Renal cortex interstitium (tissue), 3 donors: ENCODE data around the gene SERPINE3. TPM values are rescaled to one million over a fixed set of nuclear protein-coding genes. Genes with fewer than 3 reads are reported as not detected.

Experiments
- polyA plus RNA-seq, 3 donors: library from polyadenylated mRNA; unstranded; fragments of 120-200 nt; gene quantifications; one replicate each; pipeline ENCODE4 v1.2.1, GENCODE V29; 2013; ENCODE audit not compliant: insufficient read length in 3 of 3

SERPINE3 gene
- polyA plus RNA-seq, 3 donors, result 0.26 to 1.4 (median 0.65) TPM

Other genes starting within 250 kb of the SERPINE3 start
- gene C13orf42, start 228.4 kb upstream of the SERPINE3 start, polyA plus RNA-seq, result under 1 TPM; 0.16 to 0.47 (median 0.26) TPM
- gene FAM124A, start 117.3 kb upstream of the SERPINE3 start, polyA plus RNA-seq, result 1 to 10 TPM; 4.5 to 5.8 (median 5.3) TPM
- gene INTS6, start 113.3 kb downstream of the SERPINE3 start, polyA plus RNA-seq, result 10 to 100 TPM; 30.9 to 40.1 (median 33.2) TPM
- 10 to 100 TPM; 13.0 to 19.1 (median 16.0) TPM for gene WDFY2, start 244.8 kb downstream of the SERPINE3 start, polyA plus RNA-seq